Measurements from ENCODE around the gene LTB4R2. TPM values are rescaled to one million over a fixed set of nuclear protein-coding genes. Genes with fewer than 3 reads are reported as not detected.

LTB4R2 gene
- total and polyA plus RNA-seq, 2 donors, result 5.5 to 6.5 TPM

- peak overlapping the region in 1 of 2 donors; percentile 25 for H3K27ac ChIP-seq (ENCODE audit: low read depth in 1 of 2, low read length in 1 of 2)
- peaks cover 9 to 19% of the 10 kb centered on the region in 2 donors for H3K36me3 ChIP-seq (ENCODE audit: control insufficient read depth in 2 of 2, insufficient read depth in 2 of 2, low read length in 1 of 2)
- H3K4me3 ChIP-seq (ENCODE audit: low read length in 2 of 2), result no peak overlapping the region
- WGBS, result 95% methylated on average over 18 of the region's 18 CpGs
- peaks cover 6 to 12% of the 10 kb centered on the region in 2 donors for H3K4me1 ChIP-seq (ENCODE audit: control insufficient read depth in 2 of 2, insufficient read depth in 2 of 2, low read length in 2 of 2)
- DNase-seq (ENCODE audit: low read depth in 6 of 9, low spot score in 9 of 9), result no peak
- no peaks in the 10 kb centered on the region for H3K9me3 ChIP-seq (ENCODE audit: control insufficient read depth in 2 of 2, insufficient read depth in 1 of 2, low read length in 1 of 2)
- no peaks in the 10 kb centered on the region for H3K27me3 ChIP-seq (ENCODE audit: control insufficient read depth in 2 of 2, insufficient read depth in 1 of 2, low read length in 1 of 2)
Observed at GRCh38 chr14:24266344-24267244, 43.3 kb upstream of the LTB4R2 start.

DNA sequence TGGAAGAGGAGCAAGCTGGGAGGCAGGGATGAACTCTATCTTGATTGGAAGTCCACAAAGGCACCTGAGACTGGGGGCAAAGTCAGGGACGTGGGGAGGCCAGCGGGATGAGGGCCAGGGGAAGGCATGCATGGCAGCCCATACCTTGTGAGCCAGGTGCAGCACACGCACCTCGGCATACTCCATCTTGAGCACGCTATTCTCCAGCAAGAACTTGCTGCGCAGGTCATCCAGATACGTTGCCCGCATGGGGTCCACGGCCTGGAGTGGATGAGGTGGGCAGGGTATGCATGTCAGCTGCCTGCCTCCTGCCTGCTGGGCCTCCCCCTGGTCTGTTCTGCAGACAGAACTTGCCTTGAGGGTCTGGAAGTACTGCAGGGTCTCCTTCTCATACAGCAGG is 42.4 kb upstream of the LTB4R2 start:
- Histone ChIP-seq H3K27me3 (ENCODE audit: control insufficient read depth in 2 of 2, insufficient read depth in 1 of 2, low read length in 1 of 2) (no peaks in the 10 kb centered on the region), H3K27ac (ENCODE audit: low read depth in 1 of 2, low read length in 1 of 2) (no peak overlapping the region), H3K4me3 (ENCODE audit: low read length in 2 of 2) (no peak overlapping the region), H3K4me1 (ENCODE audit: control insufficient read depth in 2 of 2, insufficient read depth in 2 of 2, low read length in 2 of 2) (peaks cover 11 to 20% of the 10 kb centered on the region in 2 donors), H3K9me3 (ENCODE audit: control insufficient read depth in 2 of 2, insufficient read depth in 1 of 2, low read length in 1 of 2) (no peaks in the 10 kb centered on the region), H3K36me3 (ENCODE audit: control insufficient read depth in 2 of 2, insufficient read depth in 2 of 2, low read length in 1 of 2) (peaks cover 9 to 19% of the 10 kb centered on the region in 2 donors)
- DNase-seq (ENCODE audit: low read depth in 6 of 9, low spot score in 9 of 9), result no peak
- 98% methylated on average over 9 of the region's 9 CpGs for WGBS

- WGBS, result 98% methylated on average over 9 of the region's 9 CpGs
- H3K36me3 ChIP-seq (ENCODE audit: control insufficient read depth in 2 of 2, insufficient read depth in 2 of 2, low read length in 1 of 2), result peaks cover 9 to 19% of the 10 kb centered on the region in 2 donors
Observed at GRCh38 chr14:24268225-24268624, 41.7 kb upstream of the LTB4R2 start.

DNA sequence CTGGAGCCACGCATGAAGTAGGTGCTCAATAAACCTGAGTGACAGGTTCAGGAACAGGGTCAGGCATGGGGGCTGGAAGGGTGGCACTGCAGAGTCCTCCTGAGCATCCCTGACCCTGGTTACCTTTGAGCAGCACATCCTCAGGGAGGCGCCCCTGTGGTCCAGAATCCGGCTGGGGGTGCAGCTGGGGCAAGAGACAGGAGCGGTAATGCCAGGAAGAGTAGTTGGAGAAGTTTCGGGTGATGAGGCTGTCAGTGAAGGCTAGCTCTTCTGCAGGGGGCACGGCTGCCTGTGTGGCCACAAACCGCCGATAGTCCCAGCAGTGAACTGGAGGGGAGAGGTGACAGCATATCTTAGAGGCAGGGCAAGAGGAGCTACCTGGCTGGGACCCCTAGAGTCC is 40.6 kb upstream of the LTB4R2 start:
- Histone ChIP-seq H3K9me3 (ENCODE audit: control insufficient read depth in 2 of 2, insufficient read depth in 1 of 2, low read length in 1 of 2) (no peaks in the 10 kb centered on the region), H3K36me3 (ENCODE audit: control insufficient read depth in 2 of 2, insufficient read depth in 2 of 2, low read length in 1 of 2) (peaks cover 9 to 19% of the 10 kb centered on the region in 2 donors), H3K4me3 (ENCODE audit: low read length in 2 of 2) (no peak overlapping the region), H3K27me3 (ENCODE audit: control insufficient read depth in 2 of 2, insufficient read depth in 1 of 2, low read length in 1 of 2) (no peaks in the 10 kb centered on the region), H3K27ac (ENCODE audit: low read depth in 1 of 2, low read length in 1 of 2) (no peak overlapping the region), H3K4me1 (ENCODE audit: control insufficient read depth in 2 of 2, insufficient read depth in 2 of 2, low read length in 2 of 2) (peaks cover 11 to 27% of the 10 kb centered on the region in 2 donors)
- WGBS, result 98% methylated on average over 8 of the region's 8 CpGs
- no peak for DNase-seq (ENCODE audit: low read depth in 6 of 9, low spot score in 9 of 9)

More at GRCh38 chr14:24268225-24268624, 41.7 kb upstream of the LTB4R2 start:
- Histone ChIP-seq H3K9me3 (ENCODE audit: control insufficient read depth in 2 of 2, insufficient read depth in 1 of 2, low read length in 1 of 2) (no peaks in the 10 kb centered on the region), H3K4me3 (ENCODE audit: low read length in 2 of 2) (no peak overlapping the region), H3K4me1 (ENCODE audit: control insufficient read depth in 2 of 2, insufficient read depth in 2 of 2, low read length in 2 of 2) (peaks cover 11 to 21% of the 10 kb centered on the region in 2 donors), H3K27ac (ENCODE audit: low read depth in 1 of 2, low read length in 1 of 2) (no peak overlapping the region), H3K27me3 (ENCODE audit: control insufficient read depth in 2 of 2, insufficient read depth in 1 of 2, low read length in 1 of 2) (no peaks in the 10 kb centered on the region)
- DNase-seq (ENCODE audit: low read depth in 6 of 9, low spot score in 9 of 9), result no peak

DNA sequence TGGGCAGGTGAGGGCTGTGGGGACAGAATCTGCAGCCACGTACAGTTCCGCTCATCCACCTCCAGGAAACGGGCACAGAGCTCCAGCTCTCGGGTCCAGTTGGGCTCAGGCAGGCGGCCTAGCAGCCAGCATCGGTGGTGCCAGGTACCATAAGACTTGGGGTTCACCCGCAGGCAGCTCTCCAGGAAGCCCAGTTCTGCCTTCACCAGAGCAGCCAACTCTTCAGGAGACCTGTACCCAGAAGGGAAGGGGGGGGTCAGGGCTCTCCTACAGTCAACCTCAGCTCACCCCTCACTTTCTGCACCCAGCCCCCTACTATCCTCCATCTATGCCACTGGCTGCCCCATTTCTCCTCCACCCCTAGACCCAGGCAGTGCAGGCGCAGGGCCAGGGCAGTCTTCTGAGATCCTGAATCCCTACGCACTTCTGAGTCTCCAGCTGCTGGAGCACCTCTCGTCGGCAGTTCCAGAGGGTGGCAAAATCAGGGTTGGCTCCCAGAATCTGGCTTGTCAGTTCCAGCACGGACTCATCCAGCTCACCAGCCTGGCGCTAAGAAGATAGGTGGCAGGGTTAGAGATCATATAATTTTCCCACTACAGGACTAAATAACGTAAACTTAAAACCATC is 39.9 kb upstream of the LTB4R2 start:
- no peaks in the 10 kb centered on the region for H3K9me3 ChIP-seq (ENCODE audit: control insufficient read depth in 2 of 2, insufficient read depth in 1 of 2, low read length in 1 of 2)
- H3K4me1 ChIP-seq (ENCODE audit: control insufficient read depth in 2 of 2, insufficient read depth in 2 of 2, low read length in 2 of 2), result peaks cover 11 to 27% of the 10 kb centered on the region in 2 donors
- no peak overlapping the region for H3K4me3 ChIP-seq (ENCODE audit: low read length in 2 of 2)
- no peak overlapping the region for H3K27ac ChIP-seq (ENCODE audit: low read depth in 1 of 2, low read length in 1 of 2)
- no peak for DNase-seq (ENCODE audit: low read depth in 6 of 9, low spot score in 9 of 9)
- over 99% methylated on average over 14 of the region's 14 CpGs for WGBS
- no peaks in the 10 kb centered on the region for H3K27me3 ChIP-seq (ENCODE audit: control insufficient read depth in 2 of 2, insufficient read depth in 1 of 2, low read length in 1 of 2)
- H3K36me3 ChIP-seq (ENCODE audit: control insufficient read depth in 2 of 2, insufficient read depth in 2 of 2, low read length in 1 of 2), result peaks cover 9 to 19% of the 10 kb centered on the region in 2 donors

GRCh38 chr14:24270537-24271133 is 39.3 kb upstream of the LTB4R2 start:
- peak overlapping the region; percentile 94 to 99 for H3K27ac ChIP-seq (ENCODE audit: low read depth in 1 of 2, low read length in 1 of 2)
- H3K9me3 ChIP-seq (ENCODE audit: control insufficient read depth in 2 of 2, insufficient read depth in 1 of 2, low read length in 1 of 2), result no peaks in the 10 kb centered on the region
- peaks cover 11 to 26% of the 10 kb centered on the region in 2 donors for H3K4me1 ChIP-seq (ENCODE audit: control insufficient read depth in 2 of 2, insufficient read depth in 2 of 2, low read length in 2 of 2)
- 17% methylated on average over 13 of the region's 13 CpGs for WGBS
- peak overlapping the region; percentile 67 to 83 for H3K4me3 ChIP-seq (ENCODE audit: low read length in 2 of 2)
- no peaks in the 10 kb centered on the region for H3K27me3 ChIP-seq (ENCODE audit: control insufficient read depth in 2 of 2, insufficient read depth in 1 of 2, low read length in 1 of 2)
- DNase-seq (ENCODE audit: low read depth in 6 of 9, low spot score in 9 of 9), result no peak
- H3K36me3 ChIP-seq (ENCODE audit: control insufficient read depth in 2 of 2, insufficient read depth in 2 of 2, low read length in 1 of 2), result peaks cover 5 to 19% of the 10 kb centered on the region in 2 donors

DNA sequence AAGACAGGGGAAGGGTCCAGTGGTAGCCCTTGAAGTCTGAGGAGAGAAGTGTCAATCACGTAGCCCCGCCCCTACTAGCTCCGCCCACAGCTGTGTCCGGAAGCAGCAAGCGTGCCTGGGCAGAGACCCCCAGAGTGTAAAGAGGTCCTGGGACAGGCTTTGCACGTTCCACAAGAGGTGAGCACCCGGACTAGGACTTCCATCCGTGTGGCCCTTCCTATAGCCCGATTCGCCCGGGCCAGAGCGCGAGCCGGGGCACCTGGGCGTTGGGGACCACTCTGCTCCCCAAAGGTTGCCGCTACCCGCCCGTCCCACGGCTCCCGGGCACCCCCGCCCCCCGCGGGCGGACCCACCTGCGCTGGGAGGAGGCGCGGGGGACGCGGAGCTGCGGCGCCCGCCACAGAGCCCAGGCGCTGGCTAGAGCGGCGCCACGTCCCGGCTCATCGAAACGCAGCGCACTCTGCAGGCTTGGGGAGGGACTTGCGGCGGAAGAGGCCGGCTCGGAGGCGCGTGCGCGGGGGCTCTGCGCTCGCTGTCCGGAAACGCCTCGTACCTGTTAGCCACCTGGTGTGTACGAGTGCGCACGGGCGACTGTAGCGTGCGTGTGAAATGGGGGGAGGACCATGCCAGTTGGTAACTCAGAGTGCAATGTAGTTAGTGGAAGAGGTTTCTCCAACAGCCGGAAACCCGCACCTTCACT is 38.7 kb upstream of the LTB4R2 start, which contains the start of gene RABGGTA:
Gene RABGGTA (minus strand): TSS at position 464 of the 700 bp plus-strand sequence. CDS start 482 bp downstream, outside the sequence.
- Histone ChIP-seq H3K27ac (ENCODE audit: low read depth in 1 of 2, low read length in 1 of 2) (peak within 1 kb of the TSS; percentile 94 to 99), H3K36me3 (ENCODE audit: control insufficient read depth in 2 of 2, insufficient read depth in 2 of 2, low read length in 1 of 2) (peaks cover 5 to 17% of the 10 kb centered on the region in 2 donors), H3K9me3 (ENCODE audit: control insufficient read depth in 2 of 2, insufficient read depth in 1 of 2, low read length in 1 of 2) (no peaks in the 10 kb centered on the region), H3K27me3 (ENCODE audit: control insufficient read depth in 2 of 2, insufficient read depth in 1 of 2, low read length in 1 of 2) (no peaks in the 10 kb centered on the region), H3K4me3 (ENCODE audit: low read length in 2 of 2) (peak within 1 kb of the TSS; percentile 67 to 83), H3K4me1 (ENCODE audit: control insufficient read depth in 2 of 2, insufficient read depth in 2 of 2, low read length in 2 of 2) (peaks cover 11 to 26% of the 10 kb centered on the region in 2 donors)
- WGBS, result under 1% methylated on average over 61 of the region's 61 CpGs
- peak; percentile 80 to 96 (median 88) for DNase-seq (ENCODE audit: low read depth in 6 of 9, low spot score in 9 of 9)

GRCh38 chr14:24271834-24272263 is 38.1 kb upstream of the LTB4R2 start:
- Histone ChIP-seq H3K27me3 (ENCODE audit: control insufficient read depth in 2 of 2, insufficient read depth in 1 of 2, low read length in 1 of 2) (no peaks in the 10 kb centered on the region), H3K27ac (ENCODE audit: low read depth in 1 of 2, low read length in 1 of 2) (peak overlapping the region; percentile 79 to 99), H3K9me3 (ENCODE audit: control insufficient read depth in 2 of 2, insufficient read depth in 1 of 2, low read length in 1 of 2) (no peaks in the 10 kb centered on the region), H3K4me3 (ENCODE audit: low read length in 2 of 2) (peak overlapping the region; percentile 67 to 83), H3K36me3 (ENCODE audit: control insufficient read depth in 2 of 2, insufficient read depth in 2 of 2, low read length in 1 of 2) (peaks cover 5 to 13% of the 10 kb centered on the region in 2 donors), H3K4me1 (ENCODE audit: control insufficient read depth in 2 of 2, insufficient read depth in 2 of 2, low read length in 2 of 2) (peaks cover 11 to 26% of the 10 kb centered on the region in 2 donors)
- no peak for DNase-seq (ENCODE audit: low read depth in 6 of 9, low spot score in 9 of 9)
- 22% methylated on average over 3 of the region's 3 CpGs for WGBS
